K562 (cell line): Measurements from ENCODE around the gene EML1. TPM values are rescaled to one million over a fixed set of nuclear protein-coding genes. Genes with fewer than 3 reads are reported as not detected.

ENCODE experiments used
- ATAC-seq: fragments of 200-7000 bp; cut with Tn5 transposase; 3 replicates; pipeline ENCODE4 v1.9.1; 2020; ENCODE audit warnings: moderate library complexity
- BruUV-seq: library from RNA; stranded (reverse); fragments of 400-500 nt; replicated peaks from 2 replicates; lab custom pipeline; 2021; lab: Mats Ljungman, UMichigan
- CTCF ChIA-PET: fragments of 300-600 bp; formaldehyde crosslinking; extraction: SDS; loops from one replicate; lab custom pipeline; 2021; ENCODE audit warnings: low intra/inter-chr PET ratio; lab: Yijun Ruan, JAX
- POLR2A ChIA-PET: fragments of 300-600, 350-650 bp; sonication (Branson Sonifier 250); formaldehyde crosslinking; extraction: SDS; loops from one replicate; lab custom pipeline; 2021; ENCODE audit warnings: antibody characterized with exemption, inconsistent platforms; lab: Yijun Ruan, JAX
- DNase-seq, 4 experiments: peaks; one replicate each; pipeline versions ENCODE4 v3.0.0 to v3.0.0-alpha.2; 2011 to 2018; ENCODE audit warnings: low spot score in 3 of 4, mixed read lengths in 3 of 4; ENCODE audit errors: extremely low read depth in 1 of 4
- FAIRE-seq: peaks from 2 replicates; lab custom pipeline; 2011; peaks lifted over from hg19 to GRCh38; lab: Jason Lieb, UNC
- H2AFZ ChIP-seq: 2 replicates; pipeline ENCODE4 v1.6.0; 2011; ENCODE audit warnings: low read depth, low read length, control low read depth, inconsistent platforms
- H3K27ac ChIP-seq: fragments of 200-600 bp; 3 replicates; pipeline ENCODE4 v1.8.0; 2011; ENCODE audit warnings: low read depth, mild to moderate bottlenecking, control low read depth, inconsistent platforms, low read length, moderate library complexity, mixed read lengths; ENCODE audit errors: extremely low read depth
- H3K27me3 ChIP-seq, 2 experiments: fragments of 300-600 bp in 1 of 2; 2 replicates in 1 of 2; 3 replicates in 1 of 2; pipeline versions ENCODE4 v1.6.0 to v1.8.0; 2011; ENCODE audit warnings: inconsistent platforms in 2 of 2, low read length in 2 of 2, mild to moderate bottlenecking in 1 of 2, mixed read lengths in 1 of 2, moderate library complexity in 1 of 2; ENCODE audit not compliant: control insufficient read depth in 2 of 2, insufficient read depth in 2 of 2
- H3K36me3 ChIP-seq: fragments of 300-600 bp; 3 replicates; pipeline ENCODE4 v1.8.0; 2011; ENCODE audit warnings: mild to moderate bottlenecking, low read length, inconsistent platforms; ENCODE audit not compliant: control insufficient read depth, insufficient read depth
- H3K4me1 ChIP-seq, 2 experiments: fragments of 200-600 bp in 1 of 2; replicated peaks in 1 of 2; 2 replicates in 1 of 2; 3 replicates in 1 of 2; pipeline versions ENCODE4 v1.5.1 to v1.8.0; 2011; ENCODE audit warnings: inconsistent platforms in 2 of 2, low read length in 2 of 2, mild to moderate bottlenecking in 1 of 2, mixed read lengths in 1 of 2, moderate library complexity in 1 of 2; ENCODE audit not compliant: control insufficient read depth in 2 of 2, insufficient read depth in 2 of 2
- H3K4me2 ChIP-seq: 2 replicates; pipeline ENCODE4 v1.6.1; 2011; ENCODE audit warnings: low read length, control low read depth, inconsistent platforms, mixed read lengths; ENCODE audit not compliant: insufficient read depth
- H3K4me3 ChIP-seq: fragments of 200-600 bp; sonication (generic), shearing (Covaris generic); 2 replicates; pipeline ENCODE4 v1.5.1; 2016; ENCODE audit warnings: control low read depth, inconsistent platforms
- H3K79me2 ChIP-seq: fragments of 200-600 bp; 3 replicates; pipeline ENCODE4 v1.8.0; 2011; ENCODE audit warnings: low read length, inconsistent platforms; ENCODE audit not compliant: control insufficient read depth, insufficient read depth
- H3K9ac ChIP-seq, 2 experiments: 2 replicates each; pipeline versions ENCODE4 v1.6.0 to v1.6.1; 2011; ENCODE audit warnings: low read depth in 2 of 2, low read length in 2 of 2, control low read depth in 1 of 2, inconsistent platforms in 1 of 2, mild to moderate bottlenecking in 1 of 2, mixed read lengths in 1 of 2; ENCODE audit not compliant: insufficient read depth in 1 of 2
- H3K9me1 ChIP-seq: one replicate; pipeline ENCODE4 v1.6.0; 2011; ENCODE audit warnings: inconsistent platforms, mild to moderate bottlenecking, low read length, moderate library complexity; ENCODE audit not compliant: control insufficient read depth, insufficient read depth
- H3K9me3 ChIP-seq: replicated peaks from 2 replicates; pipeline ENCODE4 v1.5.1; 2011; ENCODE audit warnings: low read depth, low read length, inconsistent platforms; ENCODE audit not compliant: control insufficient read depth, insufficient read depth
- H4K20me1 ChIP-seq: replicated peaks from 2 replicates; pipeline ENCODE4 v1.6.1; 2011; ENCODE audit warnings: low read length, inconsistent platforms, mixed read lengths; ENCODE audit not compliant: control insufficient read depth, insufficient read depth
- HNRNPK ChIP-seq: fragments of 200-400 bp; formaldehyde crosslinking; IDR thresholded peaks from one replicate; pipeline ENCODE4 v1.6.1; 2018; ENCODE audit warnings: mild to moderate bottlenecking, low read depth, low read length; ENCODE audit not compliant: poor library complexity, severe bottlenecking
- MAFK ChIP-seq: IDR thresholded peaks from 2 replicates; pipeline ENCODE4 v1.6.1; 2011; ENCODE audit warnings: low read length, improper control_type of control experiment
- PTRF ChIP-seq: fragments of 450-650 bp; IDR thresholded peaks from 2 replicates; pipeline ENCODE4 v1.6.1; 2016; ENCODE audit warnings: mild to moderate bottlenecking, missing genetic modification characterization, missing compliant biosample characterization
- RB1 ChIP-seq: fragments of 450-650 bp; IDR thresholded peaks from 2 replicates; pipeline ENCODE4 v1.6.1; 2017; ENCODE audit warnings: low read depth, mild to moderate bottlenecking
- RNF2 ChIP-seq: sonication (generic); IDR thresholded peaks from 2 replicates; pipeline ENCODE4 v1.6.1; 2016
- STAG1 ChIP-seq: sonication (generic); formaldehyde crosslinking; IDR thresholded peaks from 2 replicates; pipeline ENCODE4 v1.5.0; 2020; ENCODE audit warnings: missing genetic modification reagents, borderline replicate concordance
- ZNF76 ChIP-seq: fragments of 250-450 bp; sonication (Bioruptor Pico); IDR thresholded peaks from 2 replicates; pipeline ENCODE4 v1.4.0; 2020; ENCODE audit warnings: mild to moderate bottlenecking, moderate library complexity, borderline replicate concordance
- WGBS: fragments of 100-300 bp; shearing (Covaris generic); methylation state at CpG from one replicate; pipeline ENCODE4 v1.1.6; 2016; ENCODE audit warnings: low coverage, mixed read lengths; ENCODE audit not compliant: insufficient coverage; ENCODE audit errors: missing lambda C conversion rate; 5-methylcytosine and 5-hydroxymethylcytosine counted together
- in situ Hi-C: fragments of 300-500 bp; cut with MboI; formaldehyde crosslinking; loops from 4 replicates; pipeline ENCODE4 v1.15.0; 2018; ENCODE audit warnings: inconsistent platforms, mixed read lengths
- intact Hi-C: fragments of 100-400 bp; cut with micrococcal nuclease; formaldehyde crosslinking; loops from 2 replicates; pipeline ENCODE4 v1.14.2; 2022
- polyA plus RNA-seq, 8 experiments: library from polyadenylated mRNA; depleted of rRNA in 4 of 8; stranded (reverse) in 5 of 8; unstranded in 3 of 8; fragments of >200 nt; fragmentation: Nextera tagmentation in 2 of 8; fragmentation: Illumina TruSeq in 1 of 8; extraction: Ambion mirVana in 2 of 8; extraction: Trizol in 1 of 8; gene quantifications; 2 replicates each; pipeline versions ENCODE4 v1.2.1 to v1.2.3, GENCODE V29; 2011 to 2014; ENCODE audit warnings: inconsistent platforms in 1 of 8, missing spikeins in 1 of 8
- total RNA-seq, 7 experiments: library from RNA; depleted of rRNA in 6 of 7; stranded (reverse); fragments of >200 nt in 6 of 7; fragmentation: Illumina TruSeq in 2 of 7; extraction: Trizol in 2 of 7; gene quantifications; 2 replicates each; pipeline versions ENCODE4 v1.2.1 to v1.2.3, GENCODE V29; 2011 to 2021; ENCODE audit warnings: low replicate concordance in 1 of 7
- TF ChIP-seq, protein P1 (sequence below): sonication (generic); formaldehyde crosslinking; IDR thresholded peaks from 2 replicates; pipeline ENCODE4 v1.5.0; 2020; ENCODE audit warnings: missing genetic modification reagents
- TF ChIP-seq, protein P2 (sequence below): fragments of 250-450 bp; sonication (Bioruptor Pico); IDR thresholded peaks from 2 replicates; pipeline ENCODE4 v1.4.0; 2020
- TF ChIP-seq, protein P3 (sequence below): sonication (generic); formaldehyde crosslinking; IDR thresholded peaks from 2 replicates; pipeline ENCODE4 v1.8.0; 2022; ENCODE audit warnings: mild to moderate bottlenecking, missing genetic modification reagents

Gene EML1
- total and polyA plus RNA-seq, 9 of the 15 experiments (the other 6 are each of a cell fraction or from before 2014, with no cell fraction given): 0.01 to 0.35 (median 0.07) TPM; not detected in 2

DNA sequence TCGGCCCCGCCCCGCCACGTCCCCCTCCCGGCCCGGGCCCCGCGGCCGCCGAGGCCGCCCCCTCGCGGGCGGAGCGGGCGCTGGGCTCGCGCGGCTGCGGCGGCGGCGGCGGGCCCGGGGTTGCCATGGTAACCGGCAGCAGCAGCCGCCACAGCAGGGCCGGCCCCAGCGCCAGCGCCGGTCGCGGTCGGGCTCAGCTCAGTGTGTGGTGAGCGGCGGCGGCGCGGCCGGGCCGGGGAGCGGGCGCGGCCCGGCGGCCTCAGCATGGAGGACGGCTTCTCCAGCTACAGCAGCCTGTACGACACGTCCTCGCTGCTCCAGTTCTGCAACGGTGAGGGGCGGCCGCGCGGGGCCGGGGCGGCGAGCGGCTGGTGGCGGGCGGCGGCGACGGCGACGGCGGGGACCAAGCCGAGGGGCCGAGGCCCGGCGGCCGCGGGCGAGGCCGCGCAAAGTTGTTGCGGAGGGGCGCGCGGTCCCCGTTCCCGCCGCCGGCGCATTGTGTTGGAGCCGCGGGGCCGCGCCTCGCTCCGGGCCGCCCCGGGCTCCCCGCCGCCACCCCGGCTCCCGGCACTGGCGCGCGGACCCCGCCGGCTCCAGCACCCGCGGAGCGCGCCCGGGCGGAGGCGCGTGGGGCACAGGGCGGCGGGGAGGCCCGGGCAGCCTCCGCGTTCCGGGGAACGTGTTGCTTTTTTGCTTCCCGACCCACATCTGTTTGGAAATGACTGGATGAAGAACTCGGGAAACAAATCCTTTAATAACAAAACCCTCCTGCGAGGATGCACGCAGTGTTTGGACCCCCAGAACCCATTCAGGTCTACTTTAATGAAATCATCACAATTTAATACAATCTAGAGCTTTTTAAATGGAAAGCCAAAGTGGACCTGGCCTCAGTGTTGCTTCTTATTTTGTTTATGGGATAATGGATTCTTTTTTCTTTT is at the start of gene EML1 (continued):
- peak; percentile 38; the same call in 1 of the 2 replicates for TF ChIP-seq RB1
- TF ChIP-seq, protein P1, sequence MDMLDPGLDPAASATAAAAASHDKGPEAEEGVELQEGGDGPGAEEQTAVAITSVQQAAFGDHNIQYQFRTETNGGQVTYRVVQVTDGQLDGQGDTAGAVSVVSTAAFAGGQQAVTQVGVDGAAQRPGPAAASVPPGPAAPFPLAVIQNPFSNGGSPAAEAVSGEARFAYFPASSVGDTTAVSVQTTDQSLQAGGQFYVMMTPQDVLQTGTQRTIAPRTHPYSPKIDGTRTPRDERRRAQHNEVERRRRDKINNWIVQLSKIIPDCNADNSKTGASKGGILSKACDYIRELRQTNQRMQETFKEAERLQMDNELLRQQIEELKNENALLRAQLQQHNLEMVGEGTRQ (CRISPR knock-in tag): no peak

DNA sequence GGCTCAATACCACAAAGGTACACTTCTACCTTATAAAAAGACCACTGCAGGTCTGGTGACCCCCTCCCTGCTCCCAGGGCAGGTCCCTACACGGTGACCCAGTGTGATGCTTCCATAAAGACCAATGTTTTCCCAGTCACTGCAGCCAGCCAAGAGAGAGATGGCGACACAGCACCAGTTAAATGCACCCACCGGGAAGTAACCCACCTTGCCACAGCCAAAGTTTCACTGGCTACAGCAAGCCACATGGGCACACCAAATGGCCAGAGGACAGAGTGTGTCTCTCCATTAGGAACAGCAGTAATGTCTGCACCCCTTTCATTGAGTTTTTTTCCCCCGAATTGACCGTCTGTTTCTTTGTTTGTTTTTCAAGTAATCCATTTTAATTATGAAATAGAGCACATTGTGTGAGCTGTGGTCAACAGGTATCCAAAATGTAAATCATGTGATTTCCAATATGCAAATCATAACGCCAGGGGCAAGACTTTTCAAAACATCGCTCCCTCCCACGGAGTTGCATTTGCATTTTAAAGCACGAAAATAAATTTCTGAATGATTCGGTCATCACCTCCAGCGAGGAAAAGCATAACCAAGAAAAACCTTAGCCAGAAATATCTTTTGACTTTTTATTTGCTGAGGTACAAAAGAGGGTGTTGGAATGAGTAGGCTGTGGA is 48.9 kb upstream of the EML1 start:
- H3K79me2 ChIP-seq: no peaks in the 10 kb centered on the region
- ChIA-PET POLR2A (no interaction called here), CTCF (no interaction called here)
- H3K9me3 ChIP-seq: no peaks in the 10 kb centered on the region
- in situ Hi-C loops: no loop called here
- FAIRE-seq (no peak), DNase-seq (no peak), ATAC-seq (no peak)
- 1% methylated on average over 11 of the region's 11 CpGs for WGBS
- intact Hi-C loops: no loop called here
- H3K27me3 ChIP-seq: peaks cover 3 to 59% of the 10 kb centered on the region in 2 experiments; a peak in 3 of 5 replicates
- H3K36me3 ChIP-seq: no peaks in the 10 kb centered on the region
- H3K9me1 ChIP-seq: no peaks in the 10 kb centered on the region
- H3K27ac ChIP-seq: no peak overlapping the region
- TF ChIP-seq MAFK: no peak
- no peak for TF ChIP-seq RNF2
- no peak for TF ChIP-seq PTRF
- TF ChIP-seq HNRNPK: no peak
- TF ChIP-seq, protein P2, sequence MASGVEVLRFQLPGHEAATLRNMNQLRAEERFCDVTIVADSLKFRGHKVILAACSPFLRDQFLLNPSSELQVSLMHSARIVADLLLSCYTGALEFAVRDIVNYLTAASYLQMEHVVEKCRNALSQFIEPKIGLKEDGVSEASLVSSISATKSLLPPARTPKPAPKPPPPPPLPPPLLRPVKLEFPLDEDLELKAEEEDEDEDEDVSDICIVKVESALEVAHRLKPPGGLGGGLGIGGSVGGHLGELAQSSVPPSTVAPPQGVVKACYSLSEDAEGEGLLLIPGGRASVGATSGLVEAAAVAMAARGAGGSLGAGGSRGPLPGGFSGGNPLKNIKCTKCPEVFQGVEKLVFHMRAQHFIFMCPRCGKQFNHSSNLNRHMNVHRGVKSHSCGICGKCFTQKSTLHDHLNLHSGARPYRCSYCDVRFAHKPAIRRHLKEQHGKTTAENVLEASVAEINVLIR (CRISPR knock-in tag): no peak
- TF ChIP-seq, protein P3, sequence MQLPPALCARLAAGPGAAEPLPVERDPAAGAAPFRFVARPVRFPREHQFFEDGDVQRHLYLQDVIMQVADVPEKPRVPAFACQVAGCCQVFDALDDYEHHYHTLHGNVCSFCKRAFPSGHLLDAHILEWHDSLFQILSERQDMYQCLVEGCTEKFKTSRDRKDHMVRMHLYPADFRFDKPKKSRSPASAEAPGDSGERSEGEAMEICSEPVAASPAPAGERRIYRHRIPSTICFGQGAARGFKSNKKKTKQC (CRISPR knock-in tag): no peak
- no peak for TF ChIP-seq STAG1 (CRISPR knock-in tag)
- no peak for TF ChIP-seq ZNF76 (CRISPR knock-in tag)
- peaks cover 0 to 12% of the 10 kb centered on the region in 2 experiments; a peak in 2 of 5 replicates for H3K4me1 ChIP-seq
- no peak overlapping the region for H2AFZ ChIP-seq
- H3K4me2 ChIP-seq: no peak overlapping the region
- no peak overlapping the region for H3K9ac ChIP-seq
- no peaks in the 10 kb centered on the region for H4K20me1 ChIP-seq
- no peak overlapping the region for H3K4me3 ChIP-seq
- BruUV-seq: no TSS peak
